AG04449 (cell line): ENCODE measurements around the gene LRMDA.

ENCODE experiments used
- CTCF ChIA-PET: fragments of 350-600 bp; formaldehyde crosslinking; extraction: SDS; loops from one replicate; lab custom pipeline; 2021; ENCODE audit warnings: antibody characterized with exemption; lab: Yijun Ruan, JAX
- POLR2A ChIA-PET: fragments of 400-600, 350-600 bp; formaldehyde crosslinking; extraction: SDS; loops from one replicate; lab custom pipeline; 2020; ENCODE audit warnings: antibody characterized with exemption, inconsistent platforms; lab: Yijun Ruan, JAX
- DNase-seq: peaks from one replicate; pipeline ENCODE4 v3.0.0-alpha.2; 2010; ENCODE audit warnings: low read depth, low spot score
- H3K4me3 ChIP-seq: 2 replicates; pipeline ENCODE4 v1.5.1; 2011; ENCODE audit warnings: low read depth, mild to moderate bottlenecking, control low read depth, low read length
- CTCF ChIP-seq: IDR thresholded peaks from one replicate; pipeline ENCODE4 v1.5.1; 2011; ENCODE audit warnings: mild to moderate bottlenecking, moderate library complexity, low read length, control low read depth, inconsistent platforms; ENCODE audit not compliant: insufficient read depth; ENCODE audit errors: missing control alignments

The LRMDA gene

GRCh38 chr10:76397181-76398042 lies 966.0 kb downstream of the LRMDA start:
- CTCF ChIA-PET = interaction anchor here (2.6 kb wide), 1 partner anchor 11 kb away, joined by 8 read pairs; no protein-coding TSS in a partner anchor
- POLR2A ChIA-PET = interaction anchor here (0.6 kb wide), 1 partner anchor 295 kb away, joined by 3 read pairs; no protein-coding TSS in a partner anchor
- H3K4me3 ChIP-seq = no peak overlapping the region
- DNase-seq = no peak
- no peak for TF ChIP-seq CTCF

GRCh38 chr10:76398043-76398710 lies 966.8 kb downstream of the LRMDA start:
- no peak for DNase-seq
- TF ChIP-seq CTCF = no peak
- H3K4me3 ChIP-seq = no peak overlapping the region
- ChIA-PET POLR2A (no interaction called here), CTCF (interaction anchor here (0.9 to 2.6 kb wide), 2 partner anchors 10 kb away, joined by 4 to 8 read pairs; no protein-coding TSS in a partner anchor)

DNA sequence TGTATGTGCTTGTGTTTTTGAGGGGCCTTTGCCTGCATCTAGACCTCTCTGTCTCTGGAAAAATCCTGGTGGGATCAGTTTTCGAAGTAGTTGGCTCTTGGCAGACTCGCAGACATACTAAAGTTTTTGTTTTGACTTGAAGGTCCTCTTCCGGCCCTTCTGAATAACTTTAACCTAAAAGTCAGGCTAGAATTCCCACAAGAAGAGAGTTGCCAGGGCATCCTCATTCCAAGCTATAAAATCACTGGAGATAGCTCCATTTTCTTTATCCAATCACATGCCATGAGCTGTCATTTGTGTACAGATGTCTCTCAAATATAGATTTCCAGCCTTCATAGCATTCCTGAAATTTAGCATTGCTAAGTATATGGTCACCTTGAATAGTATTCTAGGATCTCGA lies 967.8 kb downstream of the LRMDA start:
- ChIA-PET CTCF (interaction anchor here (2.6 kb wide), 1 partner anchor 9 kb away, joined by 8 read pairs; no protein-coding TSS in a partner anchor), POLR2A (interaction anchor here (0.5 kb wide), 1 partner anchor 90 kb away, joined by 3 read pairs; no protein-coding TSS in a partner anchor)
- no peak for TF ChIP-seq CTCF
- no peak overlapping the region for H3K4me3 ChIP-seq
- DNase-seq = no peak

DNA sequence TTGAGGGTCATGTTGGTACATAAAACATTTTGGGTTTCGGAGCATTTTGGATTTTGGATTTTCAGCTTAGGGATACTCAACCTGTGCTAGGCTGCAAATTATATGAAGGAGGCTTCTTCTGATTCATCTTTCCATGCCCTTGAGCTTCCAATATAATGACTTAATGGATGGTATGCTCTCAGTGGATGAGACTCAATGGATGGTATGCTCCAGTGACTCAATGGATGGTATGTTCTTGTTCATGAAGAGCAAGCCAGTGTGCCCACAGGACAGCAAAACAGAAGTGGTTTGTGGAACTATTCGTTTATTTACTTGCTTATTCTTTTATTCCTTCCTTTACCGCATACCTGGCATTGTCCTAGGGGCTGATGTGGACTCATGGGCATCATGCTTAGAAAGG lies 969.6 kb downstream of the LRMDA start:
- DNase-seq = no peak
- no peak overlapping the region for H3K4me3 ChIP-seq
- no peak for TF ChIP-seq CTCF
- ChIA-PET POLR2A (no interaction called here), CTCF (interaction anchor here (1.0 to 1.2 kb wide), 2 partner anchors 11 to 21 kb away, joined by 3 to 4 read pairs; no protein-coding TSS in a partner anchor)

DNA sequence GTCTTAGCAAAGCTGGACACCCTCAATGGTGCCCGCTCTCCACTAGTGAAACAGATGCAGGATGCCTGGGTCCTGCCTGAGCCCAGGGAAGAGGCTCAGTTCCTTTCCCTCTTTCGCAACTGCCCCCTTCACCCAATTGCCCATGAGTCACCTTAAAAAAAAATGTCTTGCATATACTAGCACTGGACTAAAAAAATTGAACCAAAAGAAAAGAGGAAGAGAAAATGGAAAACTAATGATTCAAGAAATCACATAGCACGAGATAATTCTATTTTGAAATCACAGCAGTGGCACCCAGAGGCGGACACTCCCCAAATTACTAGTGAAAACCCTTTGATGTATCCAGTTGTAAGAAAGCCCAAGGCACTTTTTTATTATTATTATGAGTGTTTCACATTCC lies 972.5 kb downstream of the LRMDA start:
- no peak for DNase-seq
- POLR2A ChIA-PET = no interaction called here
- CTCF ChIA-PET = no interaction called here
- H3K4me3 ChIP-seq = no peak overlapping the region
- TF ChIP-seq CTCF = no peak

- ChIA-PET CTCF (no interaction called here), POLR2A (no interaction called here)
- DNase-seq = no peak
- no peak overlapping the region for H3K4me3 ChIP-seq
- no peak for TF ChIP-seq CTCF
Observed at GRCh38 chr10:76404531-76404930, 973.1 kb downstream of the LRMDA start.
